GM19239 (cell line): Measurements from ENCODE around the gene ARID4A.
"Not testable (repeated sequence)": the region's sequence is repeated elsewhere in the genome, so short reads cannot be mapped to it uniquely, and the experiment has no call there.

Source experiments
- DNase-seq: peaks from one replicate; pipeline ENCODE4 v3.0.0; 2011; ENCODE audit warnings: low spot score; ENCODE audit not compliant: insufficient read length
- FAIRE-seq: peaks from 2 replicates; lab custom pipeline; 2011; peaks lifted over from hg19 to GRCh38; lab: Jason Lieb, UNC

ARID4A gene

DNA sequence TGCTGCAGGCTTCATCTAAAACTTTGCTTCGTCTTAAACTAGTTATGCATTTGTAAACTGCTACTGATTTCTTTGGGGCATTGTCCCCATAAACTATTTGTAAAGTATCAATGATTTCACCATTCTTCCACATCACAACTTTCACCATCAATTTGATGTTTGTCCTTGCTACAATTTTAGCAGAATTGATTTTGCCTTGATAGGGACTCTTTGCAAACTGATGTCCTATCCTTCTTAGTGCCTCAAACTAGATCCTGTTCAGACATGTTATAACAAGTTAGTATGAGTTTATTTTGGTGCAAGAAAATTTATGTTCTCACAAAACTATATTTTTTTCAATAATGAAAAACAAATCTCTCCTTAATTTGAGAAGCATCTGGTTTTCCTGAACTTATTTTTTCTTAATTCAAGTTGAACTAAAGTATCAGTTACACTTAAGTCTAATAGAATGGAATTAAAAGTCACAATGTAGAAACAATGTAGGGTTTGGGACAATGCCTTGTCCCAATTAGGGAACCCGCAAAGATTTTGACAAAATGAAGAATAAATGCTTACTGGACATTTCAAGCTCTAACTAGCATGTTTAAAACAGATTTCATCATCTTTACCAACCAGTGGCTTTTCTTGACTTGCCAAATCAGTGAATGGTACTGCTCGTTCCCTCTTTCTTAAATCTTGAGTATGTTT is 10.1 kb upstream of the ARID4A start:
- FAIRE-seq (no peak), DNase-seq (no peak)

GRCh38 chr14:58291646-58292045 is 6.7 kb upstream of the ARID4A start:
- no peak for DNase-seq
- FAIRE-seq: peak; percentile 23

DNA sequence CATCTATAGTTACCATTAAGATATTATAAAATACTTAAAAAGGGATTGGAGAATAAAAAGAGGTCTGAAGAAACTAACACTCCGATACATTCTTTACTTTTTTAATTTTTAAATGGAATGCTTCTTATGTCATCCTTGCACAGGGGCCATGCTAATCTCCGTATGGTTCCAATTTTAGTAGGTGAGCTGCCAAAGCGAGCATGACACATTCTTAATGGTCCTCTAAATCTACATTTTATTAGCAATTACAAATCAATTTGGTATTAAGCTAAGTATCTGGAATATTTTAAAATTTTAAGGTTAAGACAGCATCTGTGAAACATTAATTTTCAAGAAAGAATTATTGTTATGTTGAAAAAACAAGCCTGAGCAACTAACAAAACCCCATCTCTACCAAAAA is 6.2 kb upstream of the ARID4A start:
- no peak for FAIRE-seq

DNA sequence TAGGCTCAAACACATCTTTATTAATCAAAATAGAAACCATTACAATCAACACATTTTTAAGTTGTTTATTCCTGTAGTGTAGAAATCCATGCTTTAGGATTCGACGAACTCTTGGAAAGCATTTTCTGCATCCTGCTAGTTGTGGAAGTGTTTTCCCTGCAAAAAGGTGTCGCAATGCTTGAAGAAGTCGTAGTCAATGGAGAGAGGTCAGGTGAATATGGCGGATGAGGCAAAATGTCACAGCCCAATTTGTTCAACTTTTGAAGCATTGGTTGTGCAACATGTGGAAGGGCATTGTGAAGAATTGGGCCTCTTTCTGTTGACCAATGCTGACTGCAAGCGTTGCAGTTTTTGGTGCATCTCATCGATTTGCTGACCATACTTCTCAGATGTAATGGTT is 4.2 kb upstream of the ARID4A start:
- FAIRE-seq (no peak), DNase-seq (no peak)

More for the DNA sequence above, 6.2 kb upstream of the ARID4A start:
- no peak for DNase-seq

DNA sequence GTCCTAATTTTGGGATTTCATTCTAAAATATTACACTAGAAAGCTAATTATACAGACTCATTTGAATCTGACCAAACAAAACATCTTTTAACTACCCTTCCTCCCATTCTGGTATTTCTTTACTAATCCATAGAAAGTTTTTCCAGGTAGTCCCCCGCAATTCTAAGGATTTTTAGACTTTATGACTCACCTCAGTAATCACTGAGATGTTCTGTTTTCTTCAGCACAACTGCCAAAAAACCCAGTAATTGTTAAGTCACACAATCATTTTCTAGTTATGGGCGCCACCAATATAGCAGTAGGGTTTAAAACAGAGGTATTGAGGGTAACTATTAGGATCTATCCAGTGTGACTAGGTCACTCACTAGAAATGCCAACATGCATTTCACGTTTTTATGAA is 1.6 kb upstream of the ARID4A start:
- peak; percentile 35 for FAIRE-seq
- no peak for DNase-seq

DNA sequence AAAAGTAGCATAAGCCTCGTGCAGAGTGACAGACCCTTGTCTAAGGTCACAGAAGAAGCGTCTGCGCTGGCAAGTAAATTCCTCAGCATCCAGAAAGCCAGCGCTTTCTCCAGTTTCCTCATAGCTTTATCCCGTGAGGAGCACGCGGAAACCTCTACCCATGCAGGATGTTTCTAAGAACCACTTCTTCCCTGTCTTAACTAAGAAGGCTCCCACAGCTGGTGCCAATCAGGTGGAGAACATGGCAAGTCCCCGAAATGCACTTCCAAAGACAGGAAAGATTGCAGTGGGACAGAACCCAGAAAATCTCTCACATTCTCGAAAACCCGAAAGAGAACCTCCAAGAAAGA is 968 bp upstream of the ARID4A start:
- DNase-seq (no peak), FAIRE-seq (peak; percentile 57)

GRCh38 chr14:58297762-58298476 is 436 bp upstream of the ARID4A start:
- FAIRE-seq (peak; percentile 99), DNase-seq (peak; percentile 77)

GRCh38 chr14:58299401-58300330 is 1.3 kb downstream of the ARID4A start:
- FAIRE-seq: peak; percentile 77
- DNase-seq: no peak

DNA sequence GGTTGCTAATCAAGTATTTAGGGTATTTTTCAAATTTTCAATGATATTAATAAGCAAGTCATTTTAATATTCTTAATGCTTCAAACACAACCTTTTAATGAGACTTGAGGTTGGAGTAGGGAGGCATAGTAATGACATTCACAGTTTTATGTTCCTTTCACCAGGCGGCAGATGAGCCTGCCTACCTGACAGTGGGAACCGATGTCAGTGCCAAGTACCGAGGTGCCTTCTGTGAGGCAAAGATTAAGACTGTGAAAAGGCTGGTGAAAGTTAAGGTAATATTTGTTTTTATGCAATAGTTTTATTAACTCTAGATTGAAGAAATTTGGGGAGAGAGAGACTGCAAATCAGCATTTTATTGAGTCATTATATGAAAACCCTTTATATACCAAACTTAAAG is 3.1 kb downstream of the ARID4A start:
- FAIRE-seq (no peak), DNase-seq (no peak)

GRCh38 chr14:58305730-58306129 is 7.4 kb downstream of the ARID4A start:
- FAIRE-seq: peak; percentile 26
- no peak for DNase-seq

DNA sequence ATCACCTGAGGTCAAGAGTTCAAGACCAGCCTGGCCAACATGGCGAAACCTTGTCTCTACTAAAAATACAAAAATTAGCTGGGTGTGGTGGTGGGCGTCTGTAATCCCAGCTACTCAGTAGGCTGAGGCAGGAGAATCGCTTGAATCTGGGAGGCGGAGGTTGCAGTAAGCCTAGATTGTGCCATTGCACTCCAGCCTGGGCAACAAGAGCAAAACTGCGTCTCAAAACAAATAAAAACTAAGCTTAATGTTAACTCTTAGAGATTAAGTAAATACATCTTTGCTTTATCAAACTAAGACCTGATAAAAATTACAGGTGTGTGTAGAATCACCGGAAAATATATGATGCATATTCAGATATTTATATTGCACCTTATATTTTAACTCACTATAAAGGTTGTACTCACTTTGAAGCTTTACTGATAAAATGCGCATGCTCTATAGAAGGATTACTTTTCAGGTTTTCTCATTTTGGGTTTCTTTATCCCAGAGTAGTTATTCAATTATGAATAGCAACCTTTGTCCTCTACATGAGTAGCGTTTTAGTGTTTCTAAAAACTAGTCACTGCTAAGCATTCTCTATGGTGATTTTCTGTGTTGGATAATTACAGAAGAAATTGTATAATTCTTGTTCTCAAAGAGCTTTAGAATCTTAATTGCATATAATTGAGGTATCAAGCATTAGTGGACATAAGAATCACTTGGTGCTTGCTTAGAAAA is 9.4 kb downstream of the ARID4A start:
- DNase-seq (no peak), FAIRE-seq (peak; percentile 8)

GRCh38 chr14:58309086-58309485 is 10.7 kb downstream of the ARID4A start:
- DNase-seq (no peak), FAIRE-seq (no peak)

DNA sequence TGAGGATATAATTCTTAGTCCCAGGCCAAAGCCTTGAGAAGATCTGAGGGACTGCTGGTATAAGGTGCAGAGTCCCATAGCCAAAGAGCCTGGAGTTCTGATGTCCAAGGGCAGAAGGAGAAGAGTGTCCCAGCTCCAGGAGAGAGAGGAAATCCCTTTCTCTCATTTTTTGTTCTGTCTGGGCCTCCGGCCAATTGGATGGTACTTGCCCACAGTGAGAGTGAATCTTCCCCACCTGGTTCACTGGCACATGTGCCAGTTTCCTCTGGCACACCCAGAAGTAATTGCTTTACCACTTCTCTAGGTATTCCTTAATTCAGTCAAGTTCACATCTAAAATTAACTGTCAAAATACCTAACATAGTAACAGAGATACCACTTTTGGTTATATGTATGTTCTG is 15.3 kb downstream of the ARID4A start:
- DNase-seq (no peak), FAIRE-seq (no peak)

GRCh38 chr14:58315606-58316005 is 17.3 kb downstream of the ARID4A start:
- no peak for DNase-seq
- FAIRE-seq: no peak

- FAIRE-seq (no peak), DNase-seq (no peak)
These were observed 28.7 kb downstream of the ARID4A start for GRCh38 chr14:58327019-58327418.

DNA sequence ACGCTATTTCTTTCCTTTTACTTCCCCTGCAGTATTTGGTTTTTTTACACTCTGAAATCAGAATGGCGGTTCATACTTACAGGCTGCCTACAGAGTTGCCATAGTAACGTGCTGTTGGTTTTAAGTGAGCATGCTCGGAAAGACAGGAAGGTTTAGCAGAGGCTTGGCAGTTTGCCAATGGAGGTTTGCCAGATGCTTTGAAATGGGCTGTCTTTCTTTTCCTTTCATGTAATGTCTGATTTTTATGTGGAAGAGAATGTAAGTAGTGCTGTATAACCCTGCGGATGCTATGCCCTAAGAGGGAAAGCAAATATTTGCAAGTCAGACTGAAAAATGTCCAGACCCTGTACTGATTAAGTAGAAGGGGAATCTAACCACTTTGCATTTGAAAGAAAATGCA is 32.8 kb downstream of the ARID4A start:
- peak; percentile 97 for FAIRE-seq
- DNase-seq: peak; percentile 48

GRCh38 chr14:58332561-58332960 is 34.2 kb downstream of the ARID4A start:
- no peak for DNase-seq
- peak; percentile 33 for FAIRE-seq

DNA sequence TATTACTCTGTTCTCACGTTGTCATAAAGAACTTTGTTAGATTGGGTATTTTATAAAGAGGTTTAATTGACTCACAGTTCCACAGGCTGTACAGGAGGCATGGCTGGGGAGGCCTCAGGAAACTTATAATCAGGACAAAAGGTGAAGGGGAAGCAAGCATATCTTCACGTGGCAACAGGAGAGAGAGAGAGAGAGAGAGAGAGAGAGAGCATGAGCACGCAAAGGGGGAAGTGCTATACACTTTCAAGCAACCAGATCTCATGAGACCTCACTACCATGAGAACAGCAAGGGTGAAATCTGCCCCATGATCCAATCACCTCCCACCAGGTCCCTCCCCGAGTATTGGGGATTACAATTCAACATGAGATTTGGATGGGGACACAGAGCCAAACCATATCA is 41.3 kb downstream of the ARID4A start:
- not testable (repeated sequence) for DNase-seq

DNA sequence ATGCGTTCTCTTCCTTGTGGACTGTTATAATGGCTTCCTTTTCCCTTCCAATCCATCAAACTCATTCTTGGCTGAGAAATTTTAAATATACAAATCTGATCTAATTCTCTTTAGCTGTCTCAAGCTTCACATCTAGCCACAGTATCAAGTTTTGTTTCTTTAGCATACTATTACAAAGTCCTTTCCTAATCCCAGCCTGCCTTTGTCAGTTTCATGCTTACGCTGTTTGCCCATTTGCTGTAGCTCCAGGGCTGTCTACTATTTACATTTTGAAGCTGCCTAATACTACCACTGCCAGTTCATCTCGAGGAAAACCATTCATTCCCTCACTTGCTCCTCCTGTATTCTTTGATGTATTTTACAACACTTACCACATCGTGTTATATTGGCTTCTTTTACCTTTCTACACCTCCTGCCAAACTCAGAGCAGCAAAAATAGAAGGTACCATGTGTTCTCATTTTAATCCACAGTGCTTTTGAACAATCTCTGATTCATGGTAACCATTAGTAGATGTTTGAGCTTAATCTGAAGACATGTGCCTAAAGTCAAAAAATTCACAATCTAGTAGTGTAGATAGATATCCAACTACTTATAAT is 42.9 kb downstream of the ARID4A start:
- DNase-seq (no peak), FAIRE-seq (no peak)

More for the DNA sequence above, 41.3 kb downstream of the ARID4A start:
- FAIRE-seq: not testable (repeated sequence)

- FAIRE-seq, DNase-seq: not testable (repeated sequence)
These were observed 45.2 kb downstream of the ARID4A start for GRCh38 chr14:58343535-58343934.
